ENCODE measurements around the gene TNFSF9. TPM values are rescaled to one million over a fixed set of nuclear protein-coding genes. Genes with fewer than 3 reads are reported as not detected.

TNFSF9 gene, protein sequence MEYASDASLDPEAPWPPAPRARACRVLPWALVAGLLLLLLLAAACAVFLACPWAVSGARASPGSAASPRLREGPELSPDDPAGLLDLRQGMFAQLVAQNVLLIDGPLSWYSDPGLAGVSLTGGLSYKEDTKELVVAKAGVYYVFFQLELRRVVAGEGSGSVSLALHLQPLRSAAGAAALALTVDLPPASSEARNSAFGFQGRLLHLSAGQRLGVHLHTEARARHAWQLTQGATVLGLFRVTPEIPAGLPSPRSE
- 16.3 and 18.2 TPM in 2 replicates for total RNA-seq (2014; rRNA removed; shearing (Covaris generic))

DNA sequence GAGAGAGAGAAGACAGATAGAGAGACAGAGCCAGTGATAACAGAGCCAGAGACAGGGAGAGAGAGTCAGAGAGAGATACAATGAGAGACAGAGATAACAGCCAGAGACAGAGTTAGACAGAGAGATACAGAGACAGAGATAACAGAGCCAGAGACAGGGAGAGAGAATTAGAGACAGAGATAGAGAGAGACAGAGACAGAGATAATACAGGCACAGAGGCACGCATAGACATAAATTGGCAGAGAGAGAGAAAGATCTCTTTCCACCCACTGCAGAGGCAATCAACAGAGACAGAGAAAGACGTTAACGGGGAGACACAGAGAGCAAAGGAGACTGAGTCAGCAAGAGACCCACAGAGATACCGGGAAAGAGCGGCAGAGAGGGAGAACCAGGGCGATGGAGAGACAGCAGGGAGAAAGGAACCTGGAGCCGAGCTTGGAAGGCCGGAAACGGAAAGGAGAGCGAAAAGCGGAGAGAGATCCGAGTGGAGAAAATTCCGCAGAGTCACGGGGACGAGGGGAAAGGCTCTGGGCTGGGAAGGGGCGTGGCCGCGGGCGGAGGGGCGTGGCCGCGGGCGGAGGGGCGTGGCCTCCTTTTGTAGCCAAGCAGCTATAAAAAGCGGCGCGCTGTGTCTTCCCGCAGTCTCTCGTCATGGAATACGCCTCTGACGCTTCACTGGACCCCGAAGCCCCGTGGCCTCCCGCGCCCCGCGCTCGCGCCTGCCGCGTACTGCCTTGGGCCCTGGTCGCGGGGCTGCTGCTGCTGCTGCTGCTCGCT lies at the start of gene TNFSF9:
Gene TNFSF9 (plus strand): TSS at position 641 of the 777 bp plus-strand sequence. CDS start 11 bp downstream, at position 652.
- H3K27me3 ChIP-seq (replicated peaks): no peaks in the 10 kb centered on the region
- peak; percentile 90 to 92 for DNase-seq (ENCODE audit: low read depth in 1 of 2, low spot score in 2 of 2)
- no peaks in the 10 kb centered on the region for H3K9me3 ChIP-seq (replicated peaks)
- peaks cover 14% of the 10 kb centered on the region for H3K36me3 ChIP-seq
- peaks cover 19% of the 10 kb centered on the region for H3K4me1 ChIP-seq (replicated peaks)
- peak within 1 kb of the TSS; percentile 60 for H3K4me3 ChIP-seq
- H3K27ac ChIP-seq: peak within 1 kb of the TSS; percentile 74

DNA sequence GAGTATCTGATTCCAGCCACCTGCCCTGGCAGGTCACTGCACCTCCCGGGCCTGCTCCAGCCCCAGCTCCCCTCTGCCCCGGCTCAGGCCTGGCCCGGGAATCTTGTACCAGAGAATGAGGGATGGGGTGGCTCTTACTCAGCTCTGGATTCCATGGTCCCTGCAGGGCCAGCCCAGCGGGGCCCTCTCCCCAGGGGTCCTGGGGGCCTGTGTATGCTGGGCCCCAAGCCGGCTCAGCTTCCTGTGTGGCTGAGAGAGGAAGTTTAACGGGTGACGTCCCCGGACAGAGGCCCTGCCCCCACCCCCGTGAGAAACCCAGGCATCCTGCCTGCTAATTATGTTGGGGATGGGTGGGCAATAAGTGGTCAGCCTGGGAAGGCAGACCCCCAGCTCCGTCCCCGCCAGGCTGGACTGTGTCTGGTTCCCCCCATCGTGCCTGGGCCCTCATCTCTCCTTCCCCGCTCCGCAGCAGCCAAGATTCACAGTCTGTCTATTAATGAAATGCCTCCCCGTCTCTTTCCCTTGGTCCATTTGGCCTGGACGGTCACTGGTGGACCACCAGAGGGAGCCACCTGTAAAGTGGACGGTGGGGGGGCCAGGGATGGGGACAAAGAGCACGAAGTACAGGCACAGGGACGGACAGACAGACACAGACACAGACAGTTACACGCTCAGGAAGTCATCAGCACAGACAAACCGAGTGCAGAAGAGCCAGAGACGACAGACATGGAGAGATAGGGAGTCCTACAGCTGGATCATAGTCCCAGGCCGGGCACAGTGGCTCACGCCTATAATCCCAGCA lies 49.1 kb upstream of the TNFSF9 start, which contains the start of gene DENND1C:
Gene DENND1C (minus strand): TSS at position 247 of the 802 bp plus-strand sequence. CDS start 92 bp downstream, at position 155.
- no peak within 1 kb of the TSS for H3K27ac ChIP-seq
- H3K27me3 ChIP-seq (replicated peaks): peaks cover 27% of the 10 kb centered on the region
- no peaks in the 10 kb centered on the region for H3K4me1 ChIP-seq (replicated peaks)
- H3K9me3 ChIP-seq (replicated peaks): no peaks in the 10 kb centered on the region
- H3K4me3 ChIP-seq: no peak within 1 kb of the TSS
- peak; percentile 26 to 55 for DNase-seq (ENCODE audit: low read depth in 1 of 2, low spot score in 2 of 2)
- H3K36me3 ChIP-seq: no peaks in the 10 kb centered on the region

DNA sequence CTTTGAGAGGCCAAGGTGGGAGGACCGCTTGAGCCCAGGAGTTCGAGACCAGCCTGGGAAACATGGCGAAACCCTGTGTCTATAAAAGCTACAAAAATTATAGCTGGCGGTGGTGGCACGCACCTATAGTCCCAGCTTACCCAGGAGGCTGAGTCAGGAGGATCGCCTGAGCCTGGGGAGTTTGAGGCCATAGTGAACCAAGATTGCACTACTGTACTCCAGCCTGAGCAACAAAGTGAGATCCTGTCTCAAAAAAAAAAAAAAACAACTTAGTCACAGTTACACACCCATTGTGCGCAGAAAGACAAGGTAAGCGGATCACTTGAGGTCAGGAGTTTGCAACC lies 48.5 kb upstream of the TNFSF9 start:
- no peak for DNase-seq (ENCODE audit: low read depth in 1 of 2, low spot score in 2 of 2)
- H3K9me3 ChIP-seq (replicated peaks): no peaks in the 10 kb centered on the region
- H3K36me3 ChIP-seq: no peaks in the 10 kb centered on the region
- H3K4me1 ChIP-seq (replicated peaks): no peaks in the 10 kb centered on the region
- H3K27ac ChIP-seq: no peak overlapping the region
- no peak overlapping the region for H3K4me3 ChIP-seq
- peaks cover 25% of the 10 kb centered on the region for H3K27me3 ChIP-seq (replicated peaks)

DNA sequence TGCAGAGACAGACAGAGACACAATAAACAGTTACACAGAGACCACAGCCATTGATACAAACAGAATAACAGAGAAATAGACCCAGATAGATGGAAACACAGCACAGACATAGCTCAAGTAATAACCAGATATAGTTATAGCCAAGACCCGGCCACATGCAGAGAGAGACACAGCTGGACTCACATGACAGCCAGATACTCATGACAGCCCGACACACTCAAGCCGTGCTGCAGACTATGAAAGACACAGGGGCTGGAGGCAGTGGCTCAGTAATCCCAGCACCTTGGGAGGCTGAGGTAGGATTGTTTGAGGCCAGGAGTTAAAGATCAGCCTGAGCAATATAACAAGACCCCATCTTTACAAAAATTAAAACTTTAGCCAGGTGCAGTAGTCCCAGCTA lies 47.6 kb upstream of the TNFSF9 start:
- H3K9me3 ChIP-seq (replicated peaks): no peaks in the 10 kb centered on the region
- no peak overlapping the region for H3K4me3 ChIP-seq
- H3K27me3 ChIP-seq (replicated peaks): peaks cover 25% of the 10 kb centered on the region
- DNase-seq (ENCODE audit: low read depth in 1 of 2, low spot score in 2 of 2): no peak
- H3K4me1 ChIP-seq (replicated peaks): no peaks in the 10 kb centered on the region
- no peak overlapping the region for H3K27ac ChIP-seq
- H3K36me3 ChIP-seq: no peaks in the 10 kb centered on the region

DNA sequence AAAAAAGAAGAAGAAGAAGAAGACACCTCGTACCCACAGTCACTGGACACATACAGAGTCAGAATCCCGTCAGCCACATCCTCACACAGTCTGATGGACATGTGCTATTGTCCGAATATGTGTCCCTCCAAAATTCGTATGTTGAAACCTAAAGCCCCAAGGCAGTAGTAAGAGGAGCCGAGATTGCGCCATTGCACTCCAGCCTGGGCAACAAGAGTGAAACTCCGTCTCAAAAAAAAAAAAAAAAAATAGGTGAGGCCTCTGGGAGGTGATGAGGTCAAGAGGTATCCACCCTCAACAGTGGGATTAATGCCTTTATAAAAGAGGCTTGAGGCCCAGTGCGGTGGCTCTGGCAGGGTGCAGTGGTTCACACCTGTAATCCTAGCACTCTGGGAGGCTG lies 46.6 kb upstream of the TNFSF9 start:
- Histone ChIP-seq H3K9me3 (replicated peaks) (no peaks in the 10 kb centered on the region), H3K27ac (no peak overlapping the region), H3K4me3 (no peak overlapping the region), H3K27me3 (replicated peaks) (peaks cover 20% of the 10 kb centered on the region), H3K4me1 (replicated peaks) (no peaks in the 10 kb centered on the region), H3K36me3 (no peaks in the 10 kb centered on the region)
- DNase-seq (ENCODE audit: low read depth in 1 of 2, low spot score in 2 of 2): no peak

DNA sequence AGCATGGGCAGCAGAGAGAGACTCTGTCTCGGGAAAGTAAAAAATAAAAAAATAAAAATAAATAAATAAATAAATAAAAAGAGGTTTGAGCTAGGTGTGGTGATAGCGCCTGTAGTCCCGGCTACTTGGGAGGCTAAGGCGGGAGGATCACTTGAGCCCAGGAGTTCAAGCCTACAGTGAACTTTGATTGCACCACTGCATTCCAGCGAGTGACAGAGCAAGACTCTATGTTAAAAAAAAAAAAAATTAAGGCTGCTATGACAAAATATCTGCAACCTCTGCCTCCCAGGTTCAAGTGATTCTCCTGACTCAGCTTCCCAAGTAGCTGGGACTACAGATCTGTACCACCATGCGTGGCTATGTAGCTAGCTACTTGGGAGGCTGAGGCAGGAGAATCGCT lies 46.0 kb upstream of the TNFSF9 start:
- H3K4me3 ChIP-seq: no peak overlapping the region
- H3K27me3 ChIP-seq (replicated peaks): peaks cover 18% of the 10 kb centered on the region
- H3K9me3 ChIP-seq (replicated peaks): no peaks in the 10 kb centered on the region
- H3K36me3 ChIP-seq: no peaks in the 10 kb centered on the region
- H3K4me1 ChIP-seq (replicated peaks): no peaks in the 10 kb centered on the region
- H3K27ac ChIP-seq: no peak overlapping the region
- DNase-seq (ENCODE audit: low read depth in 1 of 2, low spot score in 2 of 2): no peak

DNA sequence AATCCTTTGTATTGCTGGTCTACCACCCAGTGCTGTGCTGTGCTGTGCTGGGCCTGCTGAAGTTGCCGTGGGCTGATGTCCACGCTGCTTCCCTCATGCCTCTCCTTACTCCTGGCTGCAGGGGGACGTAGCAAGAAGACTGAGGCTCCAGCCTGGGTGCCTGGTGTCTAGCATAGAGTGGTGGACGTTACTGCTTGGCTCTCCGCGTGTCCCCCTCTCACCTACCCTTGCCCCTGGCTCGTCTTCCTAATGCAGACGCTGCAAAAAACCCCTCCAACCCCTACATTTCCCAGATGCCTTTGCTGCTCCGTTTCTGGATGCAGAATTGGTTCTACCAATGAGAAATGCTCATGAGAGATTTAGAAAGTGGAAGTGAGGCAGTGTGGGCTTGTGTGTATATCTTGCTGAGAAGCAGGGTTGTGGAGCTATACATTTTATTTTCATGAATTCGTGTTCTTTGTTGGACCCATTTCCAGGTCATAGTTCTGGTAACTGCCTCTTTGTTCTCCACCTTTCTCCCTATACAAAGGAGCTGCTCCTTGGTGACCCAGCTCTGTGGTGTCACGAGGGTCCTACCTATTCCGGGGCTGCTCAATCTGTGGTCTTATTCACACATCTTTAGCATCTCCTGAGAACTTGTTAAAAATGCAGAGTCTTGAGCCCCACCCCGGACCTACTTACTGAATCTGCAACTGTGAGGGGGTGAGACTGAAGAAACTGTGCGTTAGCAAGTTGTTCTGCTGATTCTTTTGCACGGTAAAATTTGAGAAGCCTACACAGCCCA lies 41.4 kb upstream of the TNFSF9 start:
- H3K9me3 ChIP-seq (replicated peaks): no peaks in the 10 kb centered on the region; the same call in 1 of the 2 replicates

DNA sequence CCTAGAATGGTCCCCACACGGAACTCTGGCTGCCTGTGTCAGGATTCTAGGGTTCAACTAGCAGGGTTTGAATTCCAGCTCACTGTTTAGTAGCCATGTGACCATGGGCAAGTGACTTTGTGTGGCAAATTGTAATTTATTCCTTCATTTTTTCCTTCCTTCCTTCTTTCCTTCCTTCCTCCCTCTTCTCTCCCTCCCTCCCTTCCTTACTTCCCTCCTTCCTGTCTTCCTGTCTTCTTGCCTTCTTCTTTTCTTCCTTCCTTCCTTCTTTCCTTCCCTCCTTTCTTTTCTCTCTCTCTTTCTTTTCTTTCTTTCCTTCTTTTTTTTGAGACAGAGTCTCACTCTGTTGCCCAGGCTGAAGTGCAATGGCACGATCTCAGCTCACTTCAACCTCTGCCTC lies 40.7 kb upstream of the TNFSF9 start:
- DNase-seq (ENCODE audit: low read depth in 1 of 2, low spot score in 2 of 2): no peak
- H3K9me3 ChIP-seq (replicated peaks): no peaks in the 10 kb centered on the region; the same call in 1 of the 2 replicates
- no peaks in the 10 kb centered on the region for H3K4me1 ChIP-seq (replicated peaks)
- no peaks in the 10 kb centered on the region for H3K27me3 ChIP-seq (replicated peaks)
- no peak overlapping the region for H3K27ac ChIP-seq
- no peak overlapping the region for H3K4me3 ChIP-seq
- H3K36me3 ChIP-seq: no peaks in the 10 kb centered on the region

More for the DNA sequence above, 41.4 kb upstream of the TNFSF9 start:
- no peak for DNase-seq (ENCODE audit: low read depth in 1 of 2, low spot score in 2 of 2)
- H3K4me1 ChIP-seq (replicated peaks): no peaks in the 10 kb centered on the region
- H3K27me3 ChIP-seq (replicated peaks): no peaks in the 10 kb centered on the region
- no peak overlapping the region for H3K4me3 ChIP-seq
- H3K27ac ChIP-seq: no peak overlapping the region
- no peaks in the 10 kb centered on the region for H3K36me3 ChIP-seq

DNA sequence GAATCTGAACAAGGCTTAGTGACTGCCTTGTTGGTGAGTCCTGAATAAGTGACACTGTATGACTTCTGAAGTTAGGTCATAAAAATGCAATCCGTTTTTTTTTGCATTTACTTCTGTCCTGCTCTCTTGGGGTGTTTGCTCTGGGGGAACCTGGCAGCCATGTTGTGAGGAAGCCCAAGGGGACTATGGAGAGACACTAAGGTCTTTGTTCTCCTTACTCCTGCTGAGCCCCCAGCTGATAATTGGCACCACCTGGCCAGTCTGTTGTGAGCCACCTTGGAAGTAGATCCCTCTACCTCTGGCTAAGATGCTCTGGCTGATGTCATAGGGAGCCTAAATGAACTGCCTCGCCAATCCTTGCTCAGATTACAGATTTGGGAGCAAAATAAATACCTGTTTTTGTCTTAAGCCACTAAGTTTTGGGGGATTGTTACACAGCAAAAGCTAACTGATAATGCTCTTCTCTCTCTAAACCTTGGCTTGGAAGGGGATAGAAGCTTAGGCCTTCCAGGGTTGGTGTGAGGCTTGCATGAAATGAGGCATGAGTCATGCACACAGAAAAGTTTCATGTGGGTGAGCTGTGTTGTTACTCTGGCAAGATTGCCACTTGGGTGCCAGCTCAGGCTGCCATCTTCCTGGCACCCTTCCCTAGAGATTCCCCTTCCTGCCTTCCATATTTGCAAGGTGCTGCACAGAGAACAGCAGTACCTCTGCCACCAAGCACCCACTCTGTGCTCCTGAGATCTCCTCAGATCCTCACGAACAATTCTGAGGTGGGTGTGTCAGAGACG lies 38.8 kb upstream of the TNFSF9 start:
- Histone ChIP-seq H3K27ac (no peak overlapping the region), H3K4me1 (replicated peaks) (no peaks in the 10 kb centered on the region), H3K4me3 (no peak overlapping the region), H3K27me3 (replicated peaks) (no peaks in the 10 kb centered on the region), H3K36me3 (no peaks in the 10 kb centered on the region), H3K9me3 (replicated peaks) (no peaks in the 10 kb centered on the region; the same call in 1 of the 2 replicates)
- DNase-seq (ENCODE audit: low read depth in 1 of 2, low spot score in 2 of 2): no peak

DNA sequence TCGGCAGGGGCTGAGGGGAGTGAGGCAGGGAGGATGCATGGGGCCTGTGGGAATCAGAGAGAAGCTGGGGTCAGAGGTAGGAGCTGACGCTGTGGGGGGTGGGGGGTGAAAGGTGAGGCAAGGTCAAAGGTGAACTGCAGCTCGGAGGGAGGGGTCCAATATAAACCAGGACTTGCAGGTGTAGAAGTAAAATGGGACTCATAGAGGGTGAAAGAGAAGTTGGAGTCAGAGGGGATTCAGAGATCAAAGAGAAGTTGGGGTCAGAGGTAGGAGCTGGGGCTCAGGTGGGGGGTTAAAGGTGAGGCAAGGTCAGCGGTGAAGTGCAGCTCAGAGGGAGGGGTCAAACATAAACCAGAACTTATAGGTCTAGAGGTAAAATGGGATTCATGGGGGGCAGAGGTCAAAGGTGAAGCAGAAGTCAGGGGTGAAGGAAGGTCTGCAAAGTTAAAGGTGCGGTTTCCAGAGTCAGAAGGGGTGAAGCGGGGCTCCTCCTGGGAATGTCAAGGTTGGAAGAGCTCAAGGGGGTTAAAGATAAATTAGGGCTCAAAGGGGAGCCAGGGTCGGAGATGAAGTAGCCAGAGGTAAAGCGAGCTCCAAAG lies 36.3 kb upstream of the TNFSF9 start:
- Histone ChIP-seq H3K4me3 (no peak overlapping the region), H3K27me3 (replicated peaks) (no peaks in the 10 kb centered on the region; the same call in 1 of the 2 replicates), H3K4me1 (replicated peaks) (no peaks in the 10 kb centered on the region), H3K27ac (no peak overlapping the region), H3K36me3 (no peaks in the 10 kb centered on the region), H3K9me3 (replicated peaks) (no peaks in the 10 kb centered on the region; the same call in 1 of the 2 replicates)
- no peak for DNase-seq (ENCODE audit: low read depth in 1 of 2, low spot score in 2 of 2)

DNA sequence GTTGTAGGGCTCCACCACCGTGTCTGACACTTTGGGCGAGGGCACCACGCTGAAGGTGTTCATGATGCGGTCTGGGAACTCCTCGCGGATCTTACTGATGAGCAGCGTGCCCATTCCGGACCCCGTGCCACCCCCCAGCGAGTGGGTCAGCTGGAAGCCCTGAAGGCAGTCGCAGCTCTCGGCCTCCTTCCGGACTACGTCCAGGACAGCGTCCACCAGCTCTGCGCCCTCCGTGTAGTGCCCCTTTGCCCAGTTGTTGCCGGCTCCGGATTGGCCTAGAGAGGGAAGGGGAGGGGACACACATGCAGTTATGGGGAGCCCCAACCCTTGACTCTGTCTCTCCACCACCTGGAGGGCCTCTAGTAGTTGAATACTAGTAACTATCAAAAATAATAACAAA lies 34.9 kb upstream of the TNFSF9 start:
- DNase-seq (ENCODE audit: low read depth in 1 of 2, low spot score in 2 of 2): no peak
- H3K27ac ChIP-seq: no peak overlapping the region
- H3K4me1 ChIP-seq (replicated peaks): no peaks in the 10 kb centered on the region
- H3K36me3 ChIP-seq: no peaks in the 10 kb centered on the region
- no peak overlapping the region for H3K4me3 ChIP-seq
- peaks cover 4% of the 10 kb centered on the region for H3K27me3 ChIP-seq (replicated peaks)
- no peaks in the 10 kb centered on the region; the same call in 1 of the 2 replicates for H3K9me3 ChIP-seq (replicated peaks)

DNA sequence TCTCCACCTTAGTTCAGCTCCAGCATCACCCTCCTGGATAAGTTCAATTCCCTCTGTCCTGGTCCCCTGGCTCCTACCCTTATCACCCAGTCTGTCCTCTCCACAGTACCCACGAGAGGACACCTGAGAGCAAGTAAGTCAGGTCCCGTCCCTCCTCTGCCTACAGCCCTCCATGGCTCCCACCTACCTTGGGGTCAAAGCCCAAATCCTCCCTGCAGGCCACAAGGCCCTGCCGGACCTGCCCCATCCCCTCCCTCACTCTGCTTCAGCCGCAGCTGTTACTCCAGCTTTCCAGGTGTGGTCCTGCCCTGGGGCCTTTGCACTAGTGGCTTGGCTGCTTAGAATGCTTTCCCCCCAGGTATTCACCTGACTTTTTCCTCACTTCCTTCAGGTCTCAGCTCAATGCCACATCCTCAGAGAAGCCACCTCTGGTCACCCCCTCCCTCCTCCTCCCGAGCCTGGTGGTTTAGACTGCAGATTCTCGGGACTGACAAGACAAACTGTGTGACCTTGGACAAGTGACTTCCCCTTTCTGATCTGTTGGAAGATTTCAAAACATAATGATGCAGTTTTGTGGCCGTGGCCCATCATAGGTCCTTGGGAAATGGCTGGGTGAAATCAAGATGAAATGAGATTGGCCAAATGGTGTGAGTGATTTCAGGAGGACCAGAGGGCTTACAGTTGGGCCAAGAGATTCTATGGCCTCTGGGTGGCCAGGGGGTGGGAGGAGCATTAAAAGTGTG lies 32.4 kb upstream of the TNFSF9 start:
- no peak for DNase-seq (ENCODE audit: low read depth in 1 of 2, low spot score in 2 of 2)
- Histone ChIP-seq H3K4me3 (no peak overlapping the region), H3K27me3 (replicated peaks) (peaks cover 18% of the 10 kb centered on the region), H3K36me3 (no peaks in the 10 kb centered on the region), H3K27ac (no peak overlapping the region), H3K4me1 (replicated peaks) (no peaks in the 10 kb centered on the region), H3K9me3 (replicated peaks) (no peaks in the 10 kb centered on the region)
